HL-60 (cell line): ENCODE measurements around the gene SPCS1.

Experiments
- POLR2AphosphoS5 ChIP-seq: IDR thresholded peaks from 2 replicates; pipeline ENCODE4 v1.6.1; 2012; ENCODE audit warnings: low read depth
- TF ChIP-seq, protein P1 (sequence below): IDR thresholded peaks from one replicate; pipeline ENCODE4 v1.5.1; 2011; ENCODE audit warnings: low read length, control low read depth, inconsistent platforms; ENCODE audit not compliant: insufficient read depth
- TF ChIP-seq, protein P2 (sequence below): IDR thresholded peaks from 2 replicates; pipeline ENCODE4 v1.6.1; 2012; ENCODE audit warnings: low read depth; ENCODE audit not compliant: insufficient replicate concordance

DNA sequence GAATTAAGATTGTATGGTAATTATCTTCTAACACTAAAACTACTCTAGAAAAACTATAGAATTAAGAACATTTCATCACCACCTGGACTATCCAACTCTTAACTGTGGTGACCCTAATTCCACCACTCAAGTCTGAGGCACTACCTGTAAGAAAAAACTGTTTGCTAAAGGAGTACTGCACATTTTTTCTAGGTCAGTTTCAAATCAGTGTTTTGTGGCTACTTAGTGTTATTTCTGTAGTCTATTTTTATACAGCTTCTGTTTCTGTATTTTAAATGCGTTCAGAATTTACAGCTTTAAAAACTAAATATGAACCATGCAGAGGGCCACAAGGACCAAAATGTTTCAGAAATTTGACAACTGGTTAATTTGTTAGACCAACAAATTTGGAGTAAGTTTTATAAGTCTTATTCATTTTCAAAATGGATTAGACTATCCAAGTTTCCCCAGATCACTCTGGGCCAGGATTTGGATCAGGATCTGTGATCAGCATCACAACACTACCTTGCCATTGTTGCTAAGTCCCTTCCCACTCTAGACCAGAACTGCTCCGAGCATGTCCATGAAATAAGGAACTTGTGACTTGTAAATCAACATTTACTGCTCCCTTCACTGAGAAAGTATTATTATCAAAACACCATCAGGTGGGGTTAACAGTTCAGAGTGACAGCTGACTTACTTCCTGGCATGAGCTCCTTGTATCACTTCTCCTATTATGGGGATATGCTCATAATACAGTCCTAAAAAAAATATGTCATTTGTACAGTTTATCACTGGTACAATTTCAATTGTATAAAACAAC, 8.9 kb upstream of the SPCS1 start:
- TF ChIP-seq, protein P1, sequence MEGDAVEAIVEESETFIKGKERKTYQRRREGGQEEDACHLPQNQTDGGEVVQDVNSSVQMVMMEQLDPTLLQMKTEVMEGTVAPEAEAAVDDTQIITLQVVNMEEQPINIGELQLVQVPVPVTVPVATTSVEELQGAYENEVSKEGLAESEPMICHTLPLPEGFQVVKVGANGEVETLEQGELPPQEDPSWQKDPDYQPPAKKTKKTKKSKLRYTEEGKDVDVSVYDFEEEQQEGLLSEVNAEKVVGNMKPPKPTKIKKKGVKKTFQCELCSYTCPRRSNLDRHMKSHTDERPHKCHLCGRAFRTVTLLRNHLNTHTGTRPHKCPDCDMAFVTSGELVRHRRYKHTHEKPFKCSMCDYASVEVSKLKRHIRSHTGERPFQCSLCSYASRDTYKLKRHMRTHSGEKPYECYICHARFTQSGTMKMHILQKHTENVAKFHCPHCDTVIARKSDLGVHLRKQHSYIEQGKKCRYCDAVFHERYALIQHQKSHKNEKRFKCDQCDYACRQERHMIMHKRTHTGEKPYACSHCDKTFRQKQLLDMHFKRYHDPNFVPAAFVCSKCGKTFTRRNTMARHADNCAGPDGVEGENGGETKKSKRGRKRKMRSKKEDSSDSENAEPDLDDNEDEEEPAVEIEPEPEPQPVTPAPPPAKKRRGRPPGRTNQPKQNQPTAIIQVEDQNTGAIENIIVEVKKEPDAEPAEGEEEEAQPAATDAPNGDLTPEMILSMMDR = no peak
- TF ChIP-seq, protein P2, sequence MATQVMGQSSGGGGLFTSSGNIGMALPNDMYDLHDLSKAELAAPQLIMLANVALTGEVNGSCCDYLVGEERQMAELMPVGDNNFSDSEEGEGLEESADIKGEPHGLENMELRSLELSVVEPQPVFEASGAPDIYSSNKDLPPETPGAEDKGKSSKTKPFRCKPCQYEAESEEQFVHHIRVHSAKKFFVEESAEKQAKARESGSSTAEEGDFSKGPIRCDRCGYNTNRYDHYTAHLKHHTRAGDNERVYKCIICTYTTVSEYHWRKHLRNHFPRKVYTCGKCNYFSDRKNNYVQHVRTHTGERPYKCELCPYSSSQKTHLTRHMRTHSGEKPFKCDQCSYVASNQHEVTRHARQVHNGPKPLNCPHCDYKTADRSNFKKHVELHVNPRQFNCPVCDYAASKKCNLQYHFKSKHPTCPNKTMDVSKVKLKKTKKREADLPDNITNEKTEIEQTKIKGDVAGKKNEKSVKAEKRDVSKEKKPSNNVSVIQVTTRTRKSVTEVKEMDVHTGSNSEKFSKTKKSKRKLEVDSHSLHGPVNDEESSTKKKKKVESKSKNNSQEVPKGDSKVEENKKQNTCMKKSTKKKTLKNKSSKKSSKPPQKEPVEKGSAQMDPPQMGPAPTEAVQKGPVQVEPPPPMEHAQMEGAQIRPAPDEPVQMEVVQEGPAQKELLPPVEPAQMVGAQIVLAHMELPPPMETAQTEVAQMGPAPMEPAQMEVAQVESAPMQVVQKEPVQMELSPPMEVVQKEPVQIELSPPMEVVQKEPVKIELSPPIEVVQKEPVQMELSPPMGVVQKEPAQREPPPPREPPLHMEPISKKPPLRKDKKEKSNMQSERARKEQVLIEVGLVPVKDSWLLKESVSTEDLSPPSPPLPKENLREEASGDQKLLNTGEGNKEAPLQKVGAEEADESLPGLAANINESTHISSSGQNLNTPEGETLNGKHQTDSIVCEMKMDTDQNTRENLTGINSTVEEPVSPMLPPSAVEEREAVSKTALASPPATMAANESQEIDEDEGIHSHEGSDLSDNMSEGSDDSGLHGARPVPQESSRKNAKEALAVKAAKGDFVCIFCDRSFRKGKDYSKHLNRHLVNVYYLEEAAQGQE = no peak
- no peak for TF ChIP-seq POLR2AphosphoS5
